HG02610 (cell line): ENCODE measurements around the gene KAT6B.
A peak's percentile ranks its signal among the peaks of the same experiment; 100 is the strongest.
"Not testable (repeated sequence)": the region's sequence is repeated elsewhere in the genome, so short reads cannot be mapped to it uniquely, and the experiment has no call there.

Source experiments
- ATAC-seq: cut with Tn5 transposase; IDR thresholded peaks from one replicate; pipeline ENCODE4 v1.9.1; 2021; ENCODE audit warnings: mild to moderate bottlenecking, moderate library complexity; ENCODE audit not compliant: unreplicated experiment

Gene KAT6B

DNA sequence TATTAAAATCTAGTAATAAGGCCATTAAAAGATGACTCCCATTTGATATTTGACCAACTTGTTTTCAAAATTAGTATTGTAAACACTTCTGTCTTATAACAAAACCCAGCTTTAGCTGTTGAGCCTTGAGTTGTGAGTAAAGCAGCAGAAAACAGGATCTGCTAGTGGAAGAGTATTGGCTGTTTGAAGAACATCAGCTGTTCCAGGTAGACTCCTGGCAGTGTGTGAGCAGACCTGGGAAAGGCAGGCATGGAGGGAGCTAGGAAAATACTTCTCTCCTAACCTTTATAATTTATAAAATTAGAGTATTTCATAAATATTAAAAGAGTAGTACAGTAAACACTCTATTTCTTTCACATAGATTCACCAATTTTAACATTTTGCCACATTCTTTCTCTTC, 29.0 kb downstream of the KAT6B start:
- ATAC-seq: no peak

DNA sequence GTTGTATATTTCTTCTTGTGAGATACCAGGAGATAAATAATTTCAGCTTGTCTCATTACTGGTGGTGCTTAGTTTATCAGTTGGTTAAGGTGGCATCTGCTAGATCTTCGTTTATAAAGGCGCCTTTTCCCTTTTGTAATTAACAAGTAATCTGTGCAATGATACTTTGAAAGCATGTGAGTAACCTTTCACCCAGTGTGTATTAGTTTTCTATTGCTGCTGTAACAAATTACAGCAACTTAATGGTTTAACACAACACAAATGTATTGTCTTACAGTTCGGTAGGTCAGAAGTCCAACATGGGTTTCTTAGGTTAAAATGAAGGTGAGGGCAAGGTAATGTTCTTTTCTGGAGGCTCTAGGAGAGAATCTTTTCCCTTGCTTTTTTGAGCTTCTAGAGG, 30.5 kb downstream of the KAT6B start:
- ATAC-seq: no peak

DNA sequence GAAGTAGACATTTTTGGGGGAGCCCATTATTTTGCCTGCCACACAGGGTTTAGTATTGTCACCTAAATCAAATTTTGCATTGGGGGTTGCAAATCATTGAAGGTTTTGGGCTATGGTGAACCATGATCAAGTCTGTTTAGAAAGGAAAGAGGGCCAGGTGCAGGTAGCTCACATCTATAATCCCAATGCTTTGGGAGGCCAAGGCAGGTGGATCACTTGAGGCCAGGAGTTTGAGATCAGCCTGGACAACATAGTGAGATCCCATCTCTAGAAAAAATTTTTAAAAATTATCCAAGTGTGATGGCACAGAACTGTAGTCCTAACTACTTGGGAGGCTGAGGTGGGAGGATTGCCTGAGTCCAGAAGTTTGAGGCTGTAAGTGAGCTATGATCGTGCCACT, 31.2 kb downstream of the KAT6B start:
- no peak for ATAC-seq

DNA sequence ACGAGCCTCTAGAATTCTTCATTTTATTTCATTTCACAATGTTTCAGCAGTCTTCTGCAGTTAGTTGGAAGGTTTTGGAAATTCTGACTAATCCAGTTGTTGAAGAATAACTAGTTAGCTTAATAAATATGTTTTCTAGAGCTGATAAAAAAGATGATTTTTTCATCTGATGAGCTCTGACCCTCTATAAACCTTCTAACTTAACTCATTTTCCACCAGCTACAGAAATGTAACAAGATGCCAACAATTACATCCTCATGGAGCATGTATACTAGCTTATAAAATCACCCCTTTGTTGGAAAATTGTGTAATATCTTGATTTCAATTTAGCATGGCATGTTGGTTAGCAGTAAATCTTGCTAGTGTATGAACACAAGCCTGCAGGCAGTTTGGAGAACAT, 33.1 kb downstream of the KAT6B start:
- no peak for ATAC-seq

DNA sequence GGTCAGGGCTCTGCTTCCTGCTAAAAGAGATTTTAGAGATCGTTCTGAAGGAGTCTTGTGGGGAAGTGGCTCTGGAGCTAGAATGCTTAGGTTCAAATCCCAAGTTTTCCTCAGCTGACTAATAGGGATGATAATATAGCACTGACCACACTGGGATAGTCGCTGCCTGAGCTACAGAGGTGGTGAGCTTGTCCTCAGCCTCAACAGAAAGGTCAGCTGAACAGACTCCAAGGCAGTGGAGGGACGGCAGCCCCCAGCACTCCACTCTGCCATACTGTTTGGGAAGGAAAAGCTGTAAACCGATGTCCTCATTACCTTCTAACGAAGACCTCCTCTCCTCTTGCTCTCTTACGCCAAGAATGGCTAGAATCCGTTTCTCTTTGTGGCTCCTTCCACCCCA, 36.2 kb downstream of the KAT6B start:
- ATAC-seq: no peak

DNA sequence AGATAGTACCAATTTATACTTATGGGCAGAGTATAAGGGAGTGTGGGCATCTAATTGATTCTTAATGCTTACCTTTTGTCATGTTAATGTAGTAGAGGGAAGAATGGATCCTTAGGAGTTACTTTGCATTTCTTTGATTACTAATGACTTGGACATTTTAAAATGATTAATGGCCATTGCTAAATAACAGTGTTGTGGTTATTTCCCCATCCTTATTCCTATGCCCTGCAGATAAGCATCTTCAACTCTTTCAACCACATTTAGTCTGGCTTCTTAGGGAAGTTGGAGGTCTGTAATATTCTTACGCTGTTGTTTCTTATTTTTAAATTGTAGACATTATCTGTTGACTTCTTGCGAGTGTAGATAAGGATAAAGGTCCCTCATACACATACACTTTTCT, 37.2 kb downstream of the KAT6B start:
- ATAC-seq: no peak

DNA sequence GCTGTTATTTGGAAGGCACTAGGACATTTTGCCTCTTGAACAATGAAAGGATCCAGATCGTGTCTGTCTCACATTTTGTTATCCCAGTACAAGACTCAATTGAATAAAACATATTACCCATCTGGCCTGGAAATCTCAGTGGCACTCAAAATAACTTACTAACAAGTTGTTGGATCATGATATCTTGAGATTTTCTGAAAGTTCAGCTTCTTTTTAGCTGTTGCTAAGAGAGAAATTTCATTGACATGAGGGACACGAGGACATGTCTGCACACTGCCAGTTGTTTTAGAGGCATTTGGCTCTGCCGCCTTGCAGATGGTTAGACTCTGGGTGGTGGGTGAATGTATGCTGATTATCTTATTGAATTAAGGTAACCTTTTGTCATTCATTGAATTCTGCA, 41.0 kb downstream of the KAT6B start:
- ATAC-seq: no peak

DNA sequence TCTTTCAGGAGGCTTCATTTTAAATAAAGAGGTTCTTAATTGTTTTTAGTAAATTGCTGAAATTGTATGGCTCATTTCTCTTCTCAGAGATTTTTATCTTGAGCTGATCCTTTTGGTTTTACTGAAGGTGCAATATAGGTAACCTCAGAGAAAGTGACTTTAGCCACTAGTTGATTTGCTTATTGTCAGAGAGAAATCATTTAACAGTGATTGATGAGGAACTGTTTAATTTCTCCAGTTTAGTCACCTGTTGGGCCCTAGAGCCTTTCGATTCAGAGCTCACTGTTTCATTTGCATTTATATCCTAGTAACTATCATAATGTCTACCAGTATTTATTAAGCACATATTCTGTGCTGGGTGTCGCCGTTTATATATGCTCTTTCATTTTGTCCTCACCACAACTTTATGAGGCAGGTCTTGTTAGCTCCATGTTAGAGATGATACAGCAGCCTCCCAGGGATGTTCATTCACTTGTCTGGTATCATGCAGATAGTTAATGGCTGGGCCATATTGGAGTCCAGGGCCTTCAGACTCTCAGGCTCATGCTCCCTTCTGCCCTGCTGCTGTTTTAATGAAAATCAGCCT, 42.1 kb downstream of the KAT6B start:
- no peak for ATAC-seq

DNA sequence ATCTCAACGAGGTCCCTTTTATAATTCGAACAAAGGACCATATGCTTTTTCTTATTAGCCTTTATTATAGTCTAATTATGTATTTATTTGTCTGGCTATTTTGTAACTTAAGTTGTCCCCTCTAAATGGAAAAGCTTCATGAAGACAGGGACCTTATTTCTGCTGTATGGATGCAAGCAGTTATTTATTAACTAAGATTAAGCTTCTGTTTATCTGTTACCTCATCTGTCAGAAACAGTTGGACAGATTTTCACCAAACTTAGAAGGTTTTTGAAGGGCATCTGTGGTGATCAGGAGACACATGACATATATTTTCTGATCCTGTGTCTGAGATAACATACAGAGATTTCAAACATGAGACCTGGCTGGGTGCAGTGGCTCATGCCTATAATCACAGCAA, 43.2 kb downstream of the KAT6B start:
- ATAC-seq: no peak

DNA sequence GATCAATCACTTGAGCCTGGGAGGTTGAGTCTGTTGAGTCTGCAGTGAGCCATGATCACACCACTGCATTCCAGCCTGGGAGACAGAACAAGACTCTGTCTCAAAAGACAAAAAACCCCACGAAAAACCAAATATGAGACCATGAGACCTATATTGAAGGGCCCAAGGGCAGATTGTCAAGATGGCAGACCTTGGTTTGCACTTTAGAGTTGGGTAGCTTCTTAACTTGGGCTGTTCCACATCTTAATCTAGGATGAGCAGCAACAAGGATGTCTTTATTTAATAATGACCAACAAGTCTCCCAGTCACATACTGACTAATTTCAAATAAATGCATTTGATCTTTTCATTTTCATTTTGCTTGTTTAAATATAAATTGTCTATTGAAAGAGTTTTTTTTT, 43.8 kb downstream of the KAT6B start:
- no peak for ATAC-seq

DNA sequence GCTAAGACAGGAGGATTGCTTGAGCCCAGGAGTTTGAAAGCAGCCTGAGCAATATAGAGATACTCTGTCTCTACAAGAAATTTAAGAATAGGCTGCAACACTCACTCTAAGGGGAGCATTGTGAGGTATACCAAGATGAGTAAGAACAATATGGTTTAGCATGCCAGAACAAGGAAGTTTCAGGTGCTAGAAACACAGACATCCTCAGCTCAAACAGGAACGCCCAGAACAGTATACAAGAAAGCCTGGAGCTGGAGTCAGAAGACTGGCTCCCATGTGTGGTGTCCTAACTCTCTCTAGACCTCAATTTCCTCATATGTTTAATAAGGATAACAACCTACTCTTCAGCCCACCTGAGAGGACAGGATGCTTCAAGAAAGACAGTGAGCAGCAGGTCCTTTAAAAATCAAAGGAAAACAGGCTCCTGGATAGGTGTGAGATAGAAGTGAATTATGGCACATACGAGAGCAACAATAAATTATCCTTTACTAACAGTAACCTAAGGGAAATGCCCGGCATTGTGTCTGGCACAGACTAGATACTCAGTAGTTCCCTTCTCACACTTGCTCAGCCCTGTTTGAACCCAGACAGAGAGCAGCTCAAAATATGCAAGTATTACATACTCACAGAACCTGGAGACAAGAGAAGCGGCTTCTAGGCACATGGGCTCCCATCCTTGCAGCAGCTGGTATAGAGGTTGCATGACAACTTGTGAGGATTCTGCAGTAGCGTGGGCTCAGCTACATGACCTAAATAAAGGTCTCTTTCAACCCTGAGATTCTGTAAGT, 45.4 kb downstream of the KAT6B start:
- peak; percentile 94 for ATAC-seq

DNA sequence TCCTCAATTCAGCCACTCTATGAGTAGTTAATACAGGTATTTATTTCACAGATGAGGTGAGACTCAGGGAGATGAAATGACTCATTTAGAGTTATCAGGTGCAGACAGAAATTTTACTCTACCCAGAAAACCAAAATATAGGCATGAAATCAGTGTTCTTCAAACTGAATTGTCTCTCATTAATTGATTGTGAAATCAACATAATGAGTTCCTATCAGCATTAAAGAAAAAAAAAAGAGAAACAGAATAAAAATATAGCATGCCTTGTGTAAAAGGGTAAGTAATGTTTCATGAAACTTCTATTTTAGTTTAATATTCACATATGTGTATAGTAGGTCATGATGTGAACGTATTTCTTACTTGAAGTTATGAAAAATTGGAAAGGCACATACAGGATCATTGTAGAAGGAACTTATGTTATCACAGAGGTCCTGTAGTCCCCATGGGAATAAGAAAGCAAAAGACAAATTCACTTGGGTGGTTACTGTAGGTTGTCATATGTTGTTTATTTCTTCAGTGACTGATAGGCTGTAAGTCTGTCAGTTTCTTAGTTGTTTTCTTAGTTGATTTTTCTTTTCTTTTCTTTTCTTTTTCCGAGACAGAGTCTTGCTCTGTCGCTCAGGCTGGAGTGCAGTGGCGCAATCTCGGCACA, 47.5 kb downstream of the KAT6B start:
- ATAC-seq: no peak

DNA sequence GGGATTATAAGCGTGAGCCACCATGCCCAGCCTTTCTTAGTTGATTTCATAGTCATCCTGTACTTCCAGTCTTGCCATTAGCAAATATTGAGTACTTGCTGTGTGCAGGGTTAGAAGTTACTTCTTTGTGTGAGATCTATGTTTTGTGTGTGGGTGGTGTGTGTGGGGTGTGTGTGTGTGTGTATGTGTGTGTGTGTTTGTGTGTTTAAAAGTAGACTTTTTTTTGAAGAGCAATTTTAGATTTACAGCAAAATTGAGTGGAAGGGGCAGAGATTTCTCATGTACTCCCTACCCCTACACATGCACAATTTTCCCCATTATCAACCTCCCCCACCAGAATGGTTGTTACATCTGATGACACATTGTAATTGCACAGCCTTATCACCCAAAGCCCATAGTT, 48.2 kb downstream of the KAT6B start:
- no peak for ATAC-seq

DNA sequence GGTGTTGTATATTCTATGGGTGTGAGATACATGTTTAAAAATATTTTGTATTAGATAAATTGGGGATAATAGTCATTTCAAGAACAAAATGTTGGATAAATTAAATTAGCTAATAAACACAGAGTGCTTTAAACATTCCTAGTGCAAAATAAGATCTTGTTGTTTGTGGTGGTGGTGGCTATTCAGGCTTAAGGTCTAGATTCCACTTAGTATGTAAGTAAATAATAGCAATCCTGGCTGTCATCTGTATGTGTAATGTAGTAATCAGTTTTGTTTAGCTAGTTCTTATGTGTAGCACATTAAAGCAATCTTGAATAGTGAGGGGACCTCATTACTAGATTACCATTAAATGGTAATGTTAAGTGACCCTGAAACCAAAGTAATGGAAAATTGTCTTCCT, 48.7 kb downstream of the KAT6B start:
- no peak for ATAC-seq

DNA sequence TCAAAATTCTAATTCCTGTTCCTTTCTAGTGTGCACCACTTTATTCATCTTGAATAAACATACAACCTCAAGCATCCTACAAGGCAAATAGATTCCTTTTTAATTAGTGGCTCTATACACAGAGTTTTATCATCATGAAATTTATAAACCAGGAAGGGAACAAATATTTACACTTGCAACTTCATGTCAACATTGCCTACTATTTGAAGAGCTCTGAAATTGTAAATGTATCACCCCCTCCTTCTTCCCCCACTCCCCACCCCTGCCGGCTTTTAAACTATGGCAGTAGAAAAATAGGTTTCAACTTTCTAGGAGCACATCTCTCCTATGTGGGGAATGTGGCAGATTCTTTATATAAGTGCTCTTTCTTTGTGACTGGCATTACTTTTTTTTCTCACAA, 49.6 kb downstream of the KAT6B start:
- no peak for ATAC-seq

DNA sequence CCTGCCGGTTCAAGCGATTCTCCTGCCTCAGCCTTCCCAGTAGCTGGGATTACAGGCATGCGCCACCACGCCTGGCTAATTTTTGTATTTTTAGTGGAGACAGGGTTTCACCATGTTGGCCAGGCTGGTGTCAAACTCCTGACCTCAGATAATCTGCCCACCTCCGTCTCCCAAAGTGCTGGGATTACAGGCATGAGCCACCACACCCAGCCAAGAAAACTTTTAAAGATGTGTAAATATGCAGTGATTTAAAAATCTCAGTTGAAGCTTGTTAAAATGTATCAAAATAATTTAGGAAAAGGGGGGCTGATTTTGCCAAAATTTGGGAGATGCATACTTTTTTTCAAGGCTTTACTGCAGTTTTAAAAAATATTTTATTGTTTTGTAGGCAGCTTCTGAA, 50.7 kb downstream of the KAT6B start:
- not testable (repeated sequence) for ATAC-seq

DNA sequence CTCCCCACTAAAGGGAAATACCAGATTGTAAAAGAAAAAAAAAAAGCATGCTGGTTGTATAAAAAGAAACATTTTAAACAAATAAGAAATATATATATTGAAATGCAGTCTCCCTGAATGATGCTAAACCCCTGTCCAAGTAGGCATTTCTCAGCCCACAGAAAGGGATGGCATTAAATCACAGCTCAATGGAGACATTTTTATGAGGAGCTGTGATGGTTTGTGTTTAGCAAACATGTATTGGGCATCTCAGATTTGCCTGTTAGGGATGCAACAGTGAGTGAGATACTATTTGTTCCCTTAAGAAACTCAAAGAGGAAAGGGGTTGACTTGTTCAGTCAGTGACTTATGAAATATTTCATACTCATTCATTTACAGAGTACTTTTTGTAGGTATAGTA, 51.5 kb downstream of the KAT6B start:
- no peak for ATAC-seq

DNA sequence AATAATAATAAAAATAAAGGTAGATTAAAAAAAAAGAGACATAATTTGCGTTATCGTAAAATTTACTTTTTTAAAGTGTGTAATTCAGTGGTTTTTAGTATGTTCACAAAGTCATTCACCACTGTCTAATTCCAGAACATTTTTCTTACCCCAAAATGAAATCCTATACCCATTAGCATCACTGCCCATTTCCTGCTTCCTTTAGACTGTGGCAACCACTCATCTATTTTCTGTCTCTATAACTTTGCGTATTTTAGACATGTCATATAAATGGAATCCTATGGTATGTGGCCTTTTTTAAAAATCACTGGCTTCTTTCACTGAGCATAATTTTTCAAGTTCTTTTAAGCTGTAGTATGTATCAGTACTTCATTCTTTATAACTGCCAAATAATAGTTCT, 53.6 kb downstream of the KAT6B start:
- ATAC-seq: no peak

DNA sequence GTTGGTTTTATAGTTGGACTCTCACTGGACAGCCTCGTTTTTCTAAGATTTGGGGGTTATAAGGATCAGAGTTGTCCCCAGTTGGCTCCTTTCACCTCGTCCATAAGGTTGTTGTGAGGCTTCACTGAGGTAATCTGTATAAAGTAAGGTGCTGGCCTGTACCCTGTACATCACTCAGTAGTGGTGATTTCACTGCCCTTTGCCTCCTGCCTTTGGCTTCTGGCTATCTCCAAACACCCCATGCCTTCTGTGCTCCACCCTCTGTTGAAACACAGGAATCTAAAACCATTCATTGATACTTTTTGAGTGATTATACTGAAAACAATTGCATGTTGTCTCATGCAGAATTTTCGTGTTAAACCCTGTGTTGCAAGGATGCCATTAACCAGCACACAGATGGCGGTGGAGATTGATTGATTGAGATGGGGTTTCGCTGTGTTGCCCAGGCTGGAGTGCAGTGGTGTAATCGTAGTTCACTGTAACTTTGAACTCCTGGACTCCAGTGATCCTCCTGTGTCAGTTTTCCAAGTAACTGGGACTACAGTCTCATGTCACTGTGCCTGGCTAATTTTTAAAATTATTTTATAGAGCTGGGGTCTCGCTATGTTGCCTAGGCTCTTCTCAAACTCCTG, 55.0 kb downstream of the KAT6B start:
- ATAC-seq: no peak

DNA sequence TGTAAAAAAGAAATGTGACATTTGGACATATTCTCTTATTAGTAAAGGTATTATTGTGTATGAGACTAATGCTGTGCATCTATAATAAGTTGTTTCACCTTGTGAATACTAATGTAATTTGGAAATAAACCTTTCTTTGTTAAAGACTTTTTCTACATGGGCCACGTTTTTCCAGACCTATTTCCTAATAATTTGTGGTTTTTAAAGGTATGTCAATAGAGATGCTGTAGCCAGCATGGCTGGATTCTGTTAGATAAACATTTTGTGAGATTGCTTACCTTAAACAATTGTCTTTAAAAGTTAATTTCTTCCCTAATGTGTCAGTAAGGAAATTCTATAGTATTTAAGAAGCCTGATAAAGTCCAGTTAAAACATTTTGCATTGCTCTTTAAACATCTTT, 56.0 kb downstream of the KAT6B start:
- no peak for ATAC-seq

DNA sequence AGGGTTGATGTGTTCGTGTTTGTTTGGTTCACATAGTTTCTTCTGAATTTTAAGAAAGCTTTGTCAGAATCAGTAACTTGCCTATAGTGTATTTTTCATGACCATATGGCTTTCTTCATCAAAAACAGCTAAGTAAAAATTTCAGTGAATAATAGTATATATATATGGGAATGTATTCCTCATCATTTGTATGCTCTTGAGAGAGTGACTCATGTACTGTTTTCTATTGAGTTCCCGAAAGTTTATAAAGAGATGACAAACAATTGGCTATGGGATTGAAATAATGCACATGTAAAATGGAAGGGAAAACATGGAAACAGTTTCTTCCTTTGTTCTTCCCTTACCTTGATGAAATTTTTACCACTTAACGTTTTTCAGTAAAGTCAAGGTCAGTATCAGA, 56.4 kb downstream of the KAT6B start:
- no peak for ATAC-seq

DNA sequence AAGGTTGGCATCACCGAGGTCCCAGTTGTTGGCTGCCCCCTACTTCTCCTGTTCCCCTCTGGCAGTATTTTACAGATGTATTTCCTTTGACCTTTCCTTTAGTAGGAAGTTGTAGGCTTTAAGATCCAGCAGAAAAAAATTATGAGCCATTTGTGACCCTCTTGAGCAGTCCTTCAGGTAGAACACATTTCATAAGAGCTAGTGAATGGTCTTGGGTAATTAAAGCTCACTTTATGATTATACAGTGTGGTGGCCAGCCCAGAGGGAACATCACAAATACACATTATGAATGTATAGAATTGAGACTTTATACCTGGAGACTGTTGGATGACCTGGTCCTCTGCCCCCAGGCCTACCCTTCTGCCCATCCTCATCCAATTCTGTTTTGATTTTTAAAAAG, 57.0 kb downstream of the KAT6B start:
- ATAC-seq: no peak
